Measurements from ENCODE around the gene EEF1G. TPM values are rescaled to one million over a fixed set of nuclear protein-coding genes. Genes with fewer than 3 reads are reported as not detected.

Gene EEF1G
- total and polyA plus RNA-seq, 2 donors (not counting 1 experiment from before 2014, with no cell fraction given), result 1,582 to 1,867 TPM

DNA sequence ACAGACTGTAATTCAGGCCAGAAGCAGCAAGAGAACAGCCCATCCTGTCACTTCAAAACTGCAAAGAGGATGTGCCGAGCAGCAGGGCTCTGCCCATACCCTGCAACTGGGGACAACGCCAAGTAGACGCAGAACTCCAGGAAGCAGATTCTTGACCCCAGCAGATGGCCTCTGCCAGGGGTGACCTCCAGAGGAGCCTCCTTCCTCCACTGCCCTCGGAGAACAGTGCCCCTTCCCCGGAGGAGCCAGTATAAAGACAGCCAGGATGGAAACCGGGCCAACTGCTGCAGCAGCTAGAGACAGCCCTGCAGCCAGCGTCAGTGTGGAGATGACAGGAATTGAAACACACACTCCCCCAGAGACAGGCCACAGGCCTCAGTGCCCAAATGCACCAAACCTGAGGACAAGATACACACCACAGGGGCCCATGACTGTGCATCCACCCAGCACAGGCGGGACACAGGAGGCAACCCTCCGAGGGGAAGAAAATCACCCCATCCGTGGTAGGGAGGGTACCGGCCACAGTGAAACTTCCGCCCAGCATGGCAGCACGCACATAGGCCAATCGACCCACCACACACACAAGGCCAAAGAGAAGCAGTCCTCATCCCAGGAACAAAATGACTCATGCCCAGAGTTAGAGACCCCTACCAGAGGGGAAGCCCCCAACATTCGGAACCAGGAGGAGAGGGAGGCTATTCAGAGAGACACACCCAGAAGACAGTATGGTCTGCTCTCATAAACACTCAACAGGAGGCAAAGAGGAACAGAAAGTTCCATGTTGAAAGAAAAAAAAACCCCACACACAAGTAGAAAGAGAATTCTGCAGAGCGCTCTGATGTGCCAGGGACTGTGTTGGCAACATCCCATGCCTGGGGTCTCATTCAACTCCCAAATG is 32.6 kb downstream of the EEF1G start:
- no peaks in the 10 kb centered on the region for H3K27me3 ChIP-seq (replicated peaks in 1 of 4; ENCODE audit: control extremely low read depth in 1 of 4, control insufficient read depth in 3 of 4, insufficient read depth in 4 of 4, low read length in 3 of 4)
- H3K4me3 Mint-ChIP-seq, result peak overlapping the region; percentile 97
- H3K79me2 ChIP-seq (ENCODE audit: control insufficient read depth, insufficient read depth, low read length), result peaks cover 91% of the 10 kb centered on the region
- H3K27me3 Mint-ChIP-seq, result no peaks in the 10 kb centered on the region
- ChIA-PET CTCF (interaction anchor here (1.1 to 11.1 kb wide), 9 partner anchors 15 to 146 kb away, joined by 3 to 376 read pairs (median 11); partner anchors contain the start of genes EML3, ROM1 and TUT1), POLR2A (interaction anchor here (1.1 to 7.3 kb wide), 3 partner anchors 15 to 116 kb away, joined by 3 to 119 read pairs (median 13); partner anchors contain the start of gene MTA2)
- H3K27ac Mint-ChIP-seq, result peak overlapping the region; percentile 97
- peak overlapping the region in 4 of 5 experiments; percentile 38 to 99 (median 67) for H3K4me3 ChIP-seq (ENCODE audit: control extremely low read depth in 1 of 5, extremely low read depth in 1 of 5, insufficient read depth in 1 of 5, low read depth in 2 of 5, low read length in 4 of 5)
- peak overlapping the region; percentile 97 for H3K4me2 ChIP-seq (replicated peaks; ENCODE audit: low read depth, low read length, poor library complexity, severe bottlenecking)
- peak; percentile 78 for DNase-seq
- H3K9me3 ChIP-seq (ENCODE audit: control extremely low read depth in 1 of 3, control insufficient read depth in 2 of 3, insufficient read depth in 1 of 3, low read length in 2 of 3), result no peaks in the 10 kb centered on the region
- WGBS (ENCODE audit: insufficient coverage), result 30% methylated on average over 13 of the region's 16 CpGs
- peak overlapping the region; percentile 70 to 94 for H3K27ac ChIP-seq (ENCODE audit: low read length in 2 of 2)
- TF ChIP-seq EZH2 (IDR thresholded peaks at IDR 0.05; ENCODE audit: borderline replicate concordance, insufficient read depth, low read depth, low read length, poor library complexity, severe bottlenecking), result no peak
- TF ChIP-seq, protein P1, sequence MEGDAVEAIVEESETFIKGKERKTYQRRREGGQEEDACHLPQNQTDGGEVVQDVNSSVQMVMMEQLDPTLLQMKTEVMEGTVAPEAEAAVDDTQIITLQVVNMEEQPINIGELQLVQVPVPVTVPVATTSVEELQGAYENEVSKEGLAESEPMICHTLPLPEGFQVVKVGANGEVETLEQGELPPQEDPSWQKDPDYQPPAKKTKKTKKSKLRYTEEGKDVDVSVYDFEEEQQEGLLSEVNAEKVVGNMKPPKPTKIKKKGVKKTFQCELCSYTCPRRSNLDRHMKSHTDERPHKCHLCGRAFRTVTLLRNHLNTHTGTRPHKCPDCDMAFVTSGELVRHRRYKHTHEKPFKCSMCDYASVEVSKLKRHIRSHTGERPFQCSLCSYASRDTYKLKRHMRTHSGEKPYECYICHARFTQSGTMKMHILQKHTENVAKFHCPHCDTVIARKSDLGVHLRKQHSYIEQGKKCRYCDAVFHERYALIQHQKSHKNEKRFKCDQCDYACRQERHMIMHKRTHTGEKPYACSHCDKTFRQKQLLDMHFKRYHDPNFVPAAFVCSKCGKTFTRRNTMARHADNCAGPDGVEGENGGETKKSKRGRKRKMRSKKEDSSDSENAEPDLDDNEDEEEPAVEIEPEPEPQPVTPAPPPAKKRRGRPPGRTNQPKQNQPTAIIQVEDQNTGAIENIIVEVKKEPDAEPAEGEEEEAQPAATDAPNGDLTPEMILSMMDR (IDR thresholded peaks at IDR 0.05), result no peak
- peak; percentile 44 for ATAC-seq (ENCODE audit: low read depth)
- peaks cover 79% of the 10 kb centered on the region for H3K4me1 Mint-ChIP-seq
- H3K9ac ChIP-seq (ENCODE audit: low read length), result peak overlapping the region; percentile 58
- H2AFZ ChIP-seq (ENCODE audit: insufficient read depth, low read depth, low read length, poor library complexity, severe bottlenecking), result peak overlapping the region; percentile 12
- H4K20me1 ChIP-seq (ENCODE audit: control insufficient read depth, insufficient read depth, low read length, poor library complexity, severe bottlenecking), result peaks cover 90% of the 10 kb centered on the region
- H3K36me3 ChIP-seq (replicated peaks in 1 of 2; ENCODE audit: control extremely low read depth in 1 of 2, control insufficient read depth in 1 of 2, extremely low read depth in 1 of 2, insufficient read depth in 2 of 2, low read length in 1 of 2), result peaks cover 0 to 13% of the 10 kb centered on the region in 2 experiments
- intact Hi-C loops (cut with micrococcal nuclease), result loop anchor here (1.0 to 5.0 kb wide), 6 partner anchors 10 to 117 kb away; partner anchors contain the start of gene TUT1
- H3K4me1 ChIP-seq (ENCODE audit: control insufficient read depth in 2 of 2, insufficient read depth in 2 of 2, low read length in 2 of 2), result peaks cover 61 to 78% of the 10 kb centered on the region in 2 donors
- no peaks in the 10 kb centered on the region for H3K9me3 Mint-ChIP-seq (ENCODE audit: insufficient read depth)

All from B cell (primary cell).